ENCODE results near the gene KIAA2012.

KIAA2012 gene

DNA sequence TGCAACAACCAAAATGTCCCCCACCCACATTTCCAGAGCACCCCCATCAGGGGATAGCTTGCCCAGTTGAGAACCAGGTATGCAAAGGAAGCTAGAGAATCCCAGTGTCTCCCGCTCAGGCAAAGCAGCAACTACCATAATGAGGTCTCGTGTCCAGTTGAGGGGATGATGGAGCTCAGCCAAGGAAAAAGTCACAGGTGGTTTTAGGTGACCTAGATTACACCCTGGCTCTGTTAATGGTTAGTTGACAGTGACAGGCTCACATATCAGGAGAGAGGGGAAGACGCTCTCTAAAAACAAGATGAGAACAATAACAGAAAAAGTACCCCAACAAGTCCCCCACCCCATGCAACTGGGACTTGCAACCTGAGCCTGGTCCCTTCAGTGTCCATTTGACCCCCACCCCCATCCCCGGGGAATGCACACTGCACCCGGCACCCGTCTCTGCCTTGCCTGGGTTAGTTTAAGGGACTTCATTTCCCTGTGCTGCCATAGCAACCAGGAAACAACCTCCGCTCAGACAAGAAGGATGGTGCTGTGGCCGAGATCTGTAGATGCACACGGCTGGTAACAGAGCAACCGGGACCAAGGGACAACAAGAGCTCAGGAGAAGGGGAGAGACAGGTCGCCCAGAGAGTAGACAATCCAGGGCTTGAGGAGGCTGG, at the start of gene KIAA2012:
TSS of gene KIAA2012 (plus strand) at position 519 of the 665 bp plus-strand sequence. CDS start 373 bp downstream, outside the sequence.
- H3K4me3 ChIP-seq (ENCODE audit: low read length) = no peak within 1 kb of the TSS
- H3K79me2 ChIP-seq (ENCODE audit: control insufficient read depth, low read length) = no peaks in the 10 kb centered on the region
- no peaks in the 10 kb centered on the region for H4K20me1 ChIP-seq (ENCODE audit: control insufficient read depth, insufficient read depth, low read depth, low read length)
- H3K27me3 ChIP-seq (ENCODE audit: control insufficient read depth, low read length) = peaks cover 13% of the 10 kb centered on the region; the same call in 1 of the 2 replicates
- no peak within 1 kb of the TSS for H3K4me2 ChIP-seq (ENCODE audit: low read length)
- H3F3A ChIP-seq (ENCODE audit: control insufficient read depth, insufficient read depth) = no peaks in the 10 kb centered on the region
- H3K9me3 ChIP-seq (ENCODE audit: control insufficient read depth, insufficient read depth, low read length) = no peaks in the 10 kb centered on the region
- H3K27ac ChIP-seq (ENCODE audit: low read depth, low read length) = no peak within 1 kb of the TSS
- no peaks in the 10 kb centered on the region for H3K36me3 ChIP-seq (ENCODE audit: control insufficient read depth, low read length)
- TF ChIP-seq EZH2phosphoT487 (IDR thresholded peaks at IDR 0.05; ENCODE audit: borderline replicate concordance, low read length) (no peak), CTCF (IDR thresholded peaks at IDR 0.05; ENCODE audit: low read depth, low read length, poor library complexity, severe bottlenecking) (no peak)
- H3K4me1 ChIP-seq (ENCODE audit: control insufficient read depth, low read length) = no peaks in the 10 kb centered on the region
- H3K9me2 ChIP-seq (replicated peaks; ENCODE audit: control insufficient read depth, low read length) = no peaks in the 10 kb centered on the region

DNA sequence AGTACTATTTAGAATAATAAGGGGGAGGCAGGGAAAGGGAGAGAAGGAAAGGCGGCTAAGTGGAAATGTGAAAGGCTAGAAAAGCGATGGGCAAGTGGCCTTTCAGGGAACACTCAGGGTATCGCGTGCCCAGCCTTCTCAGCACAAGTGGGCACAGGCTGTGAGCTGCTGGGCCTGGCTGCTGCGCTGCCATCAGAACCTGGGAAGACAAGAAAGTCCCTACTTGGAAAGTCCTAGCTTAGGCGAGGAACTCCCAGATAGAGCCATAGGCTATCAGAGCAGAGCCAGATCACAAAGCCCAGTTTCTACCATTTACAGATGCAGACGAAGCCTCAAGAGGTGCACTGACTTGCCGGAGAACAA, 49.2 kb upstream of the KIAA2012 start:
- TF ChIP-seq CTCF (IDR thresholded peaks at IDR 0.05; ENCODE audit: low read depth, low read length, poor library complexity, severe bottlenecking) = no peak
- no peak for TF ChIP-seq EZH2phosphoT487 (IDR thresholded peaks at IDR 0.05; ENCODE audit: borderline replicate concordance, low read length)
- H3K4me3 ChIP-seq (ENCODE audit: low read length) = no peak overlapping the region
- H3K27ac ChIP-seq (ENCODE audit: low read depth, low read length) = no peak overlapping the region
- no peaks in the 10 kb centered on the region for H3F3A ChIP-seq (ENCODE audit: control insufficient read depth, insufficient read depth)
- H3K9me3 ChIP-seq (ENCODE audit: control insufficient read depth, insufficient read depth, low read length) = no peaks in the 10 kb centered on the region
- no peaks in the 10 kb centered on the region for H3K36me3 ChIP-seq (ENCODE audit: control insufficient read depth, low read length)
- H3K4me1 ChIP-seq (ENCODE audit: control insufficient read depth, low read length) = no peaks in the 10 kb centered on the region
- no peaks in the 10 kb centered on the region for H3K27me3 ChIP-seq (ENCODE audit: control insufficient read depth, low read length)
- H4K20me1 ChIP-seq (ENCODE audit: control insufficient read depth, insufficient read depth, low read depth, low read length) = no peaks in the 10 kb centered on the region
- no peak overlapping the region for H3K4me2 ChIP-seq (ENCODE audit: low read length)
- no peaks in the 10 kb centered on the region for H3K79me2 ChIP-seq (ENCODE audit: control insufficient read depth, low read length)
- H3K9me2 ChIP-seq (replicated peaks; ENCODE audit: control insufficient read depth, low read length) = no peaks in the 10 kb centered on the region

DNA sequence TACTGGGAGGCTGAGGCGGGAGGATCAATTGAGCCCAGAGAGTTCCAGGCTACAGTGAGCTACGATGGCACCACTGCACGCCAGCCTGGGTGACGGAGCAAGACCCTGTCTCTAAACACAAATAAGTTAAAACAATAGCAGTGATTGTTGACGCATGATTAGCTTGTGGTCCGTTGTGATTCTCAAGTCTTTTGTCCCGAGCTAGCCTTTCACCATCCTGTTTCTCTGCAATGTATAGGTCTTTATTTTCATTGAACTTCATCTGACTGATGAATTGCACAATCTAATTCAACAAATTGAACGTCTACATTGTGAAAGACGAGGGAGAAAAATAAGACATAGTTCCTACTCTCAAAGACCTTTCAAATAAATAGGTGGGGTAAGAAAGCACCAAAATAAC, 48.2 kb upstream of the KIAA2012 start:
- H3F3A ChIP-seq (ENCODE audit: control insufficient read depth, insufficient read depth) = no peaks in the 10 kb centered on the region
- no peaks in the 10 kb centered on the region for H3K9me3 ChIP-seq (ENCODE audit: control insufficient read depth, insufficient read depth, low read length)
- H3K36me3 ChIP-seq (ENCODE audit: control insufficient read depth, low read length) = no peaks in the 10 kb centered on the region
- TF ChIP-seq EZH2phosphoT487 (IDR thresholded peaks at IDR 0.05; ENCODE audit: borderline replicate concordance, low read length) (no peak), CTCF (IDR thresholded peaks at IDR 0.05; ENCODE audit: low read depth, low read length, poor library complexity, severe bottlenecking) (no peak)
- H3K4me3 ChIP-seq (ENCODE audit: low read length) = no peak overlapping the region
- peaks cover 6% of the 10 kb centered on the region; the same call in 1 of the 2 replicates for H3K27me3 ChIP-seq (ENCODE audit: control insufficient read depth, low read length)
- no peak overlapping the region for H3K4me2 ChIP-seq (ENCODE audit: low read length)
- no peaks in the 10 kb centered on the region for H3K79me2 ChIP-seq (ENCODE audit: control insufficient read depth, low read length)
- no peaks in the 10 kb centered on the region for H3K9me2 ChIP-seq (replicated peaks; ENCODE audit: control insufficient read depth, low read length)
- no peaks in the 10 kb centered on the region for H3K4me1 ChIP-seq (ENCODE audit: control insufficient read depth, low read length)
- H3K27ac ChIP-seq (ENCODE audit: low read depth, low read length) = no peak overlapping the region
- no peaks in the 10 kb centered on the region for H4K20me1 ChIP-seq (ENCODE audit: control insufficient read depth, insufficient read depth, low read depth, low read length)
